ENCODE measurements around the gene CHRM2. TPM values are rescaled to one million over a fixed set of nuclear protein-coding genes. Genes with fewer than 3 reads are reported as not detected.

The CHRM2 gene
- total and polyA plus RNA-seq, 2 of the 8 experiments (the other 6 are each of a cell fraction or from before 2014, with no cell fraction given), result 0.17 to 0.32 TPM

GRCh38 chr7:136940122-136940521 is 71.7 kb downstream of the CHRM2 start:
- DNase-seq (ENCODE audit: low read depth in 1 of 2, low spot score in 2 of 2), result no peak
- FAIRE-seq, result no peak
- Histone ChIP-seq H2BK15ac (ENCODE audit: low read length) (no peak overlapping the region), H3K18ac (ENCODE audit: extremely low read depth, low read length) (no peak overlapping the region), H3K4ac (replicated peaks; ENCODE audit: insufficient read length, low read depth, low read length) (no peak overlapping the region), H3K14ac (ENCODE audit: insufficient read length) (no peak overlapping the region), H3K79me2 (ENCODE audit: control insufficient read depth in 1 of 2, insufficient read depth in 2 of 2, low read length in 2 of 2) (no peaks in the 10 kb centered on the region), H3K36me3 (ENCODE audit: control insufficient read depth in 2 of 4, insufficient read depth in 4 of 4, low read length in 3 of 4) (no peaks in the 10 kb centered on the region), H4K8ac (ENCODE audit: extremely low read depth, insufficient read depth, low read length) (no peak overlapping the region), H4K20me1 (replicated peaks in 1 of 2; ENCODE audit: control insufficient read depth in 1 of 2, insufficient read depth in 2 of 2, low read length in 2 of 2) (no peaks in the 10 kb centered on the region), H3K9ac (replicated peaks in 1 of 4; ENCODE audit: extremely low read depth in 1 of 4, low read depth in 3 of 4, low read length in 3 of 4) (no peak overlapping the region), H2BK20ac (ENCODE audit: low read length) (no peak overlapping the region), H2AFZ (ENCODE audit: low read length) (no peak overlapping the region), H3K4me1 (replicated peaks in 1 of 4; ENCODE audit: control insufficient read depth in 3 of 4, insufficient read depth in 4 of 4, low read length in 3 of 4) (peaks cover 0 to 3% (median under 1%) of the 10 kb centered on the region in 4 experiments; a peak in 3 of 7 replicates), H4K91ac (replicated peaks; ENCODE audit: insufficient read length, low read length) (no peak overlapping the region), H2BK12ac (ENCODE audit: low read depth, low read length) (no peak overlapping the region), H2BK120ac (replicated peaks; ENCODE audit: low read depth, low read length) (no peak overlapping the region), H4K5ac (ENCODE audit: insufficient read length, low read depth, low read length) (no peak overlapping the region), H2BK5ac (ENCODE audit: low read depth, low read length) (no peak overlapping the region), H3K27me3 (replicated peaks in 1 of 4; ENCODE audit: control insufficient read depth in 3 of 4, extremely low read depth in 1 of 4, insufficient read depth in 3 of 4, low read length in 3 of 4) (no peaks in the 10 kb centered on the region), H3K23ac (ENCODE audit: insufficient read length) (no peak overlapping the region), H3K4me3 (ENCODE audit: extremely low read depth in 1 of 4, insufficient read depth in 2 of 4, low read depth in 3 of 4, low read length in 4 of 4) (no peak overlapping the region), H2AK5ac (ENCODE audit: low read depth, low read length) (no peak overlapping the region), H3K4me2 (ENCODE audit: insufficient read depth in 1 of 2, low read depth in 2 of 2, low read length in 2 of 2) (no peak overlapping the region), H3K27ac (ENCODE audit: low read depth, low read length) (no peak overlapping the region), H3K79me1 (ENCODE audit: low read depth, low read length) (no peaks in the 10 kb centered on the region), H3K56ac (replicated peaks; ENCODE audit: insufficient read length, low read depth, low read length) (no peak overlapping the region), H3K23me2 (ENCODE audit: low read depth, low read length) (no peaks in the 10 kb centered on the region), H3K9me3 (ENCODE audit: insufficient read depth in 2 of 2, low read depth in 1 of 2, low read length in 1 of 2) (no peaks in the 10 kb centered on the region)
- 80% methylated on average over 4 of the region's 4 CpGs; no CpG with 5 or more reads in 1 of the 2 experiments for WGBS, 2 experiments (ENCODE audit: extremely low coverage in 1 of 2, insufficient coverage in 1 of 2, insufficient read length in 1 of 2, insufficient replicate concordance in 2 of 2, low coverage in 1 of 2, low lambda C conversion rate in 2 of 2, missing lambda C conversion rate in 1 of 2)
- ChIA-PET CTCF (ENCODE audit: partially characterized antibody) (interaction anchor here (1.1 to 2.2 kb wide), 3 partner anchors 14 to 66 kb away, joined by 3 to 7 read pairs (median 4); no protein-coding TSS in a partner anchor), POLR2A (ENCODE audit: partially characterized antibody) (no interaction called here)
- TF ChIP-seq CEBPB (IDR thresholded peaks at IDR 0.05; ENCODE audit: low read depth, low read length), result no peak
- no peak for TF ChIP-seq TEAD4 (IDR thresholded peaks at IDR 0.05; ENCODE audit: low read depth, low read length)
- TF ChIP-seq NANOG (IDR thresholded peaks at IDR 0.05; ENCODE audit: insufficient read depth, low read depth, low read length, poor library complexity, severe bottlenecking), result no peak
- TF ChIP-seq ATF2 (IDR thresholded peaks at IDR 0.05; ENCODE audit: low read length), result no peak
- no peak for TF ChIP-seq SRF (IDR thresholded peaks at IDR 0.05; ENCODE audit: low read depth, low read length)
- TF ChIP-seq BCL11A (IDR thresholded peaks at IDR 0.05; ENCODE audit: low read depth in 2 of 2, low read length in 2 of 2), result no peak
- no peak for TF ChIP-seq CTBP2 (IDR thresholded peaks at IDR 0.05; ENCODE audit: borderline replicate concordance, insufficient read depth, insufficient read length, low read length)
- TF ChIP-seq TBP (IDR thresholded peaks at IDR 0.05; ENCODE audit: low read depth, low read length), result no peak
- TF ChIP-seq SIRT6 (IDR thresholded peaks at IDR 0.05; ENCODE audit: low read length), result no peak

All from H1 (cell line).